Panc1 (cell line): ENCODE results near the gene GNMT.

Experiments
- POLR2AphosphoS5 ChIP-seq: IDR thresholded peaks from 2 replicates; pipeline ENCODE4 v1.6.1; 2012; ENCODE audit warnings: mild to moderate bottlenecking, low read depth, low read length, moderate library complexity
- TCF7L2 ChIP-seq: IDR thresholded peaks from 2 replicates; pipeline ENCODE4 v1.6.1; 2011; ENCODE audit warnings: mild to moderate bottlenecking, low read depth, low read length, inconsistent platforms
- TF ChIP-seq, protein P1 (sequence below), 2 experiments: IDR thresholded peaks; 2 replicates each; pipeline ENCODE4 v1.6.1; 2011 to 2012; ENCODE audit warnings: low read depth in 2 of 2, control low read depth in 1 of 2, low read length in 1 of 2, mild to moderate bottlenecking in 1 of 2, moderate library complexity in 1 of 2; ENCODE audit not compliant: insufficient read depth in 1 of 2
- TF ChIP-seq, protein P2 (sequence below): fragments of 450-650 bp; IDR thresholded peaks from 2 replicates; pipeline ENCODE4 v1.5.1; 2017; ENCODE audit warnings: mild to moderate bottlenecking

DNA sequence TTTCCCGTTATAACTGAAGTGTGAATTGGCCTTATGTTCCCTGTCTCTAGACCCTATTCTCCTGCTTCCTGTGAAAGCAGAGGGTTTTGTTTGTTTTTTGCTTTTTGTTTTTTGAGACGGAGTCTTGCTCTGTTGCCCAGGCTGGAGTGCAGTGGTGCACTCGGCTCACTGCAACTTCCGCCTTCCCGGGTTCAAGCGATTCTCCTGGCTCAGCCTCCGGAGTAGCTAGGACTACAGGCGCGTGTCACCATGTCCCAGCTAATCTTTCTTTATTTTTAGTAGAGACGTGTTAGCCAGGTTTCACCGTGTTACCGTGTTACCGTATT is 674 bp upstream of the GNMT start:
- TF ChIP-seq, protein P1, sequence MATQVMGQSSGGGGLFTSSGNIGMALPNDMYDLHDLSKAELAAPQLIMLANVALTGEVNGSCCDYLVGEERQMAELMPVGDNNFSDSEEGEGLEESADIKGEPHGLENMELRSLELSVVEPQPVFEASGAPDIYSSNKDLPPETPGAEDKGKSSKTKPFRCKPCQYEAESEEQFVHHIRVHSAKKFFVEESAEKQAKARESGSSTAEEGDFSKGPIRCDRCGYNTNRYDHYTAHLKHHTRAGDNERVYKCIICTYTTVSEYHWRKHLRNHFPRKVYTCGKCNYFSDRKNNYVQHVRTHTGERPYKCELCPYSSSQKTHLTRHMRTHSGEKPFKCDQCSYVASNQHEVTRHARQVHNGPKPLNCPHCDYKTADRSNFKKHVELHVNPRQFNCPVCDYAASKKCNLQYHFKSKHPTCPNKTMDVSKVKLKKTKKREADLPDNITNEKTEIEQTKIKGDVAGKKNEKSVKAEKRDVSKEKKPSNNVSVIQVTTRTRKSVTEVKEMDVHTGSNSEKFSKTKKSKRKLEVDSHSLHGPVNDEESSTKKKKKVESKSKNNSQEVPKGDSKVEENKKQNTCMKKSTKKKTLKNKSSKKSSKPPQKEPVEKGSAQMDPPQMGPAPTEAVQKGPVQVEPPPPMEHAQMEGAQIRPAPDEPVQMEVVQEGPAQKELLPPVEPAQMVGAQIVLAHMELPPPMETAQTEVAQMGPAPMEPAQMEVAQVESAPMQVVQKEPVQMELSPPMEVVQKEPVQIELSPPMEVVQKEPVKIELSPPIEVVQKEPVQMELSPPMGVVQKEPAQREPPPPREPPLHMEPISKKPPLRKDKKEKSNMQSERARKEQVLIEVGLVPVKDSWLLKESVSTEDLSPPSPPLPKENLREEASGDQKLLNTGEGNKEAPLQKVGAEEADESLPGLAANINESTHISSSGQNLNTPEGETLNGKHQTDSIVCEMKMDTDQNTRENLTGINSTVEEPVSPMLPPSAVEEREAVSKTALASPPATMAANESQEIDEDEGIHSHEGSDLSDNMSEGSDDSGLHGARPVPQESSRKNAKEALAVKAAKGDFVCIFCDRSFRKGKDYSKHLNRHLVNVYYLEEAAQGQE (IDR thresholded peaks at IDR 0.05; ENCODE audit: insufficient read depth in 1 of 2, low read depth in 2 of 2, low read length in 1 of 2) = no peak
- TF ChIP-seq, protein P2, sequence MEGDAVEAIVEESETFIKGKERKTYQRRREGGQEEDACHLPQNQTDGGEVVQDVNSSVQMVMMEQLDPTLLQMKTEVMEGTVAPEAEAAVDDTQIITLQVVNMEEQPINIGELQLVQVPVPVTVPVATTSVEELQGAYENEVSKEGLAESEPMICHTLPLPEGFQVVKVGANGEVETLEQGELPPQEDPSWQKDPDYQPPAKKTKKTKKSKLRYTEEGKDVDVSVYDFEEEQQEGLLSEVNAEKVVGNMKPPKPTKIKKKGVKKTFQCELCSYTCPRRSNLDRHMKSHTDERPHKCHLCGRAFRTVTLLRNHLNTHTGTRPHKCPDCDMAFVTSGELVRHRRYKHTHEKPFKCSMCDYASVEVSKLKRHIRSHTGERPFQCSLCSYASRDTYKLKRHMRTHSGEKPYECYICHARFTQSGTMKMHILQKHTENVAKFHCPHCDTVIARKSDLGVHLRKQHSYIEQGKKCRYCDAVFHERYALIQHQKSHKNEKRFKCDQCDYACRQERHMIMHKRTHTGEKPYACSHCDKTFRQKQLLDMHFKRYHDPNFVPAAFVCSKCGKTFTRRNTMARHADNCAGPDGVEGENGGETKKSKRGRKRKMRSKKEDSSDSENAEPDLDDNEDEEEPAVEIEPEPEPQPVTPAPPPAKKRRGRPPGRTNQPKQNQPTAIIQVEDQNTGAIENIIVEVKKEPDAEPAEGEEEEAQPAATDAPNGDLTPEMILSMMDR = no peak
- TF ChIP-seq POLR2AphosphoS5 (no peak), TCF7L2 (no peak)
